ENCODE data around the gene RNF220. TPM values are rescaled to one million over a fixed set of nuclear protein-coding genes. Genes with fewer than 3 reads are reported as not detected.

RNF220 gene
- total and polyA plus RNA-seq, 2 donors (not counting 3 experiments of a cell fraction or from before 2014, with no cell fraction given), result 62.7 to 66.6 TPM

DNA sequence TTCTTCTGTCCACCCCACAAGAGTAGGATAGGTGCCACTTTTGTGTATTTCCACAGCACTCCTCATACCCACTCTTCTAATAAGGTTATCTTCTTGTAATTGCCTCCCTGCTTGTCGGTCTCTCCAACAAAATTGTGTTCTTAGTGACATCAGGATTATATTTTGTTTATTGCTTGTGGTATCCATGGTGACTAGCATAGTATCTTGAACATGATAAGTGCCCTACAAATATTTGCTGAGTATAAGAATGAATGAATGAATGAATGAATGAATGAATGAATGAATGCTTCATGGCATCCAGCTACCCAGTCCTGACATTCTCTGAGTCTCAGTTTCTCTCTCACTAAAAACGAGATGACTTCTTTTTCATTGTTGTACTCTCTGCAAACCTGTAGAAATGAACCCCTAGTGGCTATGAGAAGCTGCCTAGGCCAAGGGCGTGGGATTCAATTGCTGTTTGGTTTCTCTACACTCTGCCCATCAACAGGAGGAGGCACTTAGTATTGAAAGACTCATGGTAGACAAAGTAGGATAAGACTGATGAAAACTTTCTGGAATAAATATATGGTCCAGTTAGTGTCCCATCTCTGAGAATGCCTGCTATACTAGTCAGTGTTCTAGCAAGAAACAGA, 148.2 kb downstream of the RNF220 start:
- no peak for TF ChIP-seq FOS (IDR thresholded peaks at IDR 0.05; ENCODE audit: borderline replicate concordance, insufficient read depth, low read length)
- no peak for TF ChIP-seq MYC (IDR thresholded peaks at IDR 0.05; ENCODE audit: low read depth, low read length)
- TF ChIP-seq, protein P1, sequence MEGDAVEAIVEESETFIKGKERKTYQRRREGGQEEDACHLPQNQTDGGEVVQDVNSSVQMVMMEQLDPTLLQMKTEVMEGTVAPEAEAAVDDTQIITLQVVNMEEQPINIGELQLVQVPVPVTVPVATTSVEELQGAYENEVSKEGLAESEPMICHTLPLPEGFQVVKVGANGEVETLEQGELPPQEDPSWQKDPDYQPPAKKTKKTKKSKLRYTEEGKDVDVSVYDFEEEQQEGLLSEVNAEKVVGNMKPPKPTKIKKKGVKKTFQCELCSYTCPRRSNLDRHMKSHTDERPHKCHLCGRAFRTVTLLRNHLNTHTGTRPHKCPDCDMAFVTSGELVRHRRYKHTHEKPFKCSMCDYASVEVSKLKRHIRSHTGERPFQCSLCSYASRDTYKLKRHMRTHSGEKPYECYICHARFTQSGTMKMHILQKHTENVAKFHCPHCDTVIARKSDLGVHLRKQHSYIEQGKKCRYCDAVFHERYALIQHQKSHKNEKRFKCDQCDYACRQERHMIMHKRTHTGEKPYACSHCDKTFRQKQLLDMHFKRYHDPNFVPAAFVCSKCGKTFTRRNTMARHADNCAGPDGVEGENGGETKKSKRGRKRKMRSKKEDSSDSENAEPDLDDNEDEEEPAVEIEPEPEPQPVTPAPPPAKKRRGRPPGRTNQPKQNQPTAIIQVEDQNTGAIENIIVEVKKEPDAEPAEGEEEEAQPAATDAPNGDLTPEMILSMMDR (IDR thresholded peaks at IDR 0.05; ENCODE audit: extremely low read depth in 1 of 2, insufficient read depth in 1 of 2, low read depth in 1 of 2, low read length in 2 of 2), result no peak
- no peak for TF ChIP-seq JUN (IDR thresholded peaks at IDR 0.05; ENCODE audit: borderline replicate concordance, insufficient read depth, insufficient read length, low read depth)
- no peak for TF ChIP-seq POLR2A (IDR thresholded peaks at IDR 0.05; ENCODE audit: low read depth, low read length)
- H4K20me1 ChIP-seq (replicated peaks; ENCODE audit: control insufficient read depth, extremely low read depth, insufficient read depth, low read length), result no peaks in the 10 kb centered on the region
- H3K4me3 ChIP-seq (replicated peaks in 1 of 3; ENCODE audit: insufficient read depth in 1 of 3, low read depth in 1 of 3, low read length in 3 of 3), result no peak overlapping the region
- dilution Hi-C loops (cut with MboI; ENCODE audit: extremely low pct_ligation_motif_present, low sequenced_read_pairs) (no loop called here), intact Hi-C loops (cut with micrococcal nuclease) (no loop called here)
- no peaks in the 10 kb centered on the region for H3K79me2 ChIP-seq (ENCODE audit: control insufficient read depth, insufficient read depth, low read length)
- ChIA-PET POLR2A (no interaction called here), CTCF (interaction anchor here (0.7 to 1.1 kb wide), 2 partner anchors 19 to 42 kb away, joined by 4 to 5 read pairs; no protein-coding TSS in a partner anchor)
- no peaks in the 10 kb centered on the region for H3K36me3 ChIP-seq (ENCODE audit: control insufficient read depth in 2 of 2, extremely low read depth in 1 of 2, insufficient read depth in 2 of 2, low read length in 2 of 2)
- no peak for DNase-seq (ENCODE audit: low read depth, low spot score)
- FAIRE-seq, result no peak
- no peak overlapping the region for H2AFZ ChIP-seq (ENCODE audit: low read depth, low read length)
- no peak overlapping the region for H3K9ac ChIP-seq (replicated peaks; ENCODE audit: extremely low read depth, insufficient read depth, low read length)
- H3K4me2 ChIP-seq (ENCODE audit: insufficient read depth, low read length), result no peak overlapping the region
- no peaks in the 10 kb centered on the region for H3K4me1 ChIP-seq (ENCODE audit: control insufficient read depth, extremely low read depth, insufficient read depth, low read length)
- no peaks in the 10 kb centered on the region for H3K9me1 ChIP-seq (replicated peaks; ENCODE audit: control insufficient read depth, extremely low read depth, insufficient read depth, low read length)
- no TSS peak for BruUV-seq (replicated peaks)
- H3K9me3 ChIP-seq (replicated peaks; ENCODE audit: control insufficient read depth, insufficient read depth, low read length), result no peaks in the 10 kb centered on the region
- peaks cover 3 to 6% of the 10 kb centered on the region in 2 experiments for H3K27me3 ChIP-seq (ENCODE audit: control insufficient read depth in 2 of 2, insufficient read depth in 2 of 2, low read length in 2 of 2)
- no peak overlapping the region for H3K27ac ChIP-seq (ENCODE audit: insufficient read depth, low read depth, low read length)

DNA sequence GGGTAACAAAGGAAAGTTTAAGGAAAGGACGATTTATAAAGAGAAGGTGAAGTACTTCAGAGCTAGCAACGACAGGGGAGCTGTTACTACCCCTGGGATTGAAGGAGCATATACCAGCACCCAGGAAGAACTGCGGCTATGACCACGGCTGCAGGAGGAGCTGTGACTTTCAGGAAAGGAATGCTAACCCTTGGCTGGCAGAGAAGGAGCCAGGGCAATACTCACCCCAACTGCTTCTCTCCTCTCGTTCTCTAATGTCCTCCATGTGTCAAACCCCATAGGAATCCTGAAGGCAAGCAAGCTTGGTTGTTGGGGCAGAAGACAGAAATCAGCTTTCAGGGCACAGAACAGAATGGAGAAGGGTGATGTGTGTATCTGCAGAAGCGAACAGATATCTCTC, 148.7 kb downstream of the RNF220 start:
- Histone ChIP-seq H3K4me2 (ENCODE audit: insufficient read depth, low read length) (no peak overlapping the region), H3K79me2 (ENCODE audit: control insufficient read depth, insufficient read depth, low read length) (no peaks in the 10 kb centered on the region), H3K27ac (ENCODE audit: insufficient read depth, low read depth, low read length) (no peak overlapping the region), H3K36me3 (ENCODE audit: control insufficient read depth in 2 of 2, extremely low read depth in 1 of 2, insufficient read depth in 2 of 2, low read length in 2 of 2) (no peaks in the 10 kb centered on the region), H3K9me1 (replicated peaks; ENCODE audit: control insufficient read depth, extremely low read depth, insufficient read depth, low read length) (no peaks in the 10 kb centered on the region), H3K4me3 (replicated peaks in 1 of 3; ENCODE audit: insufficient read depth in 1 of 3, low read depth in 1 of 3, low read length in 3 of 3) (no peak overlapping the region), H3K4me1 (ENCODE audit: control insufficient read depth, extremely low read depth, insufficient read depth, low read length) (no peaks in the 10 kb centered on the region), H2AFZ (ENCODE audit: low read depth, low read length) (no peak overlapping the region), H3K9me3 (replicated peaks; ENCODE audit: control insufficient read depth, insufficient read depth, low read length) (no peaks in the 10 kb centered on the region), H3K9ac (replicated peaks; ENCODE audit: extremely low read depth, insufficient read depth, low read length) (no peak overlapping the region), H3K27me3 (ENCODE audit: control insufficient read depth in 2 of 2, insufficient read depth in 2 of 2, low read length in 2 of 2) (peaks cover 5 to 8% of the 10 kb centered on the region in 2 experiments), H4K20me1 (replicated peaks; ENCODE audit: control insufficient read depth, extremely low read depth, insufficient read depth, low read length) (no peaks in the 10 kb centered on the region)
- DNase-seq (ENCODE audit: low read depth, low spot score), result no peak
- dilution Hi-C loops (cut with MboI; ENCODE audit: extremely low pct_ligation_motif_present, low sequenced_read_pairs) (no loop called here), intact Hi-C loops (cut with micrococcal nuclease) (no loop called here)
- ChIA-PET CTCF (interaction anchor here (1.3 to 1.5 kb wide), 2 partner anchors 10 to 176 kb away, joined by 3 to 8 read pairs; no protein-coding TSS in a partner anchor), POLR2A (no interaction called here)
- FAIRE-seq, result no peak
- no TSS peak for BruUV-seq (replicated peaks)
- TF ChIP-seq MYC (IDR thresholded peaks at IDR 0.05; ENCODE audit: low read depth, low read length) (no peak), POLR2AphosphoS5 (IDR thresholded peaks at IDR 0.05; ENCODE audit: insufficient read depth, low read depth, low read length) (no peak), GATA2 (IDR thresholded peaks at IDR 0.05; ENCODE audit: insufficient read depth, insufficient read length, low read depth, low read length) (no peak), FOS (IDR thresholded peaks at IDR 0.05; ENCODE audit: borderline replicate concordance, insufficient read depth, low read length) (no peak), JUN (IDR thresholded peaks at IDR 0.05; ENCODE audit: borderline replicate concordance, insufficient read depth, insufficient read length, low read depth) (no peak), EZH2 (IDR thresholded peaks at IDR 0.05; ENCODE audit: borderline replicate concordance, low read depth, low read length, severe bottlenecking) (no peak), POLR2A (IDR thresholded peaks at IDR 0.05; ENCODE audit: low read depth, low read length) (no peak)
- TF ChIP-seq, protein P2, sequence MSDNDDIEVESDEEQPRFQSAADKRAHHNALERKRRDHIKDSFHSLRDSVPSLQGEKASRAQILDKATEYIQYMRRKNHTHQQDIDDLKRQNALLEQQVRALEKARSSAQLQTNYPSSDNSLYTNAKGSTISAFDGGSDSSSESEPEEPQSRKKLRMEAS (IDR thresholded peaks at IDR 0.05; ENCODE audit: insufficient read depth, insufficient read length), result no peak
- TF ChIP-seq, protein P1 (IDR thresholded peaks at IDR 0.05; ENCODE audit: extremely low read depth in 1 of 2, insufficient read depth in 1 of 2, low read depth in 1 of 2, low read length in 2 of 2), result no peak
